SK-N-SH treated with all-trans-retinoic acid at 6 μM for 48 hours (cell line): ENCODE data around the gene ELMO1.

Experiments
- CREB5 ChIP-seq: fragments of 250-450 bp; sonication (Bioruptor Pico); IDR thresholded peaks from 2 replicates; pipeline ENCODE4 v1.5.1; 2020; ENCODE audit warnings: low read depth, mild to moderate bottlenecking, moderate library complexity
- PATZ1 ChIP-seq: fragments of 250-450 bp; sonication (Bioruptor Pico); IDR thresholded peaks from 2 replicates; pipeline ENCODE4 v1.8.0; 2020; ENCODE audit warnings: mild to moderate bottlenecking, moderate library complexity, borderline replicate concordance
- POU6F1 ChIP-seq: fragments of 250-450 bp; sonication (Bioruptor Pico); IDR thresholded peaks from 2 replicates; pipeline ENCODE4 v1.8.0; 2021; ENCODE audit warnings: low read depth, mild to moderate bottlenecking, moderate library complexity, borderline replicate concordance
- RARB ChIP-seq: fragments of 250-450 bp; sonication (Bioruptor Pico); IDR thresholded peaks from 2 replicates; pipeline ENCODE4 v1.8.0; 2021; ENCODE audit warnings: mild to moderate bottlenecking, moderate library complexity
- ZFP3 ChIP-seq: fragments of 250-450 bp; sonication (Bioruptor Pico); IDR thresholded peaks from 2 replicates; pipeline ENCODE4 v1.5.0; 2020; ENCODE audit warnings: mild to moderate bottlenecking, moderate library complexity
- ZFP30 ChIP-seq: fragments of 450-650 bp; formaldehyde crosslinking; IDR thresholded peaks from 2 replicates; pipeline ENCODE4 v1.5.0; 2022; ENCODE audit warnings: mild to moderate bottlenecking, moderate library complexity
- ZNF8 ChIP-seq: fragments of 450-650 bp; formaldehyde crosslinking; IDR thresholded peaks from 2 replicates; pipeline ENCODE4 v1.5.0; 2020; ENCODE audit warnings: mild to moderate bottlenecking, moderate library complexity

GRCh38 chr7:37201003-37201875, 247.4 kb downstream of the ELMO1 start:
- TF ChIP-seq RARB (CRISPR knock-in tag) (no peak), CREB5 (CRISPR knock-in tag) (no peak), ZFP3 (CRISPR knock-in tag) (0 out of 2 replicates have a peak, but pooled peaks have one; percentile 20), POU6F1 (CRISPR knock-in tag) (no peak), ZNF8 (CRISPR knock-in tag) (no peak), PATZ1 (no peak), ZFP30 (no peak)
